HG03280 (cell line): ENCODE data around the gene CCNL1.

Source experiments
- ATAC-seq: cut with Tn5 transposase; IDR thresholded peaks from one replicate; pipeline ENCODE4 v1.9.1; 2021; ENCODE audit warnings: mild to moderate bottlenecking, moderate library complexity; ENCODE audit not compliant: unreplicated experiment

Gene CCNL1

GRCh38 chr3:157126365-157126764, 33.6 kb downstream of the CCNL1 start:
- ATAC-seq: no peak

- ATAC-seq: no peak
Observed at GRCh38 chr3:157125101-157125500, 34.8 kb downstream of the CCNL1 start.

- no peak for ATAC-seq
Observed at GRCh38 chr3:157123621-157124020, 36.3 kb downstream of the CCNL1 start.

GRCh38 chr3:157122832-157123427, 37.0 kb downstream of the CCNL1 start:
- ATAC-seq: no peak

- no peak for ATAC-seq
Observed at GRCh38 chr3:157122116-157122515, 37.8 kb downstream of the CCNL1 start.

GRCh38 chr3:157121522-157121921, 38.4 kb downstream of the CCNL1 start:
- ATAC-seq: no peak

- no peak for ATAC-seq
Observed at GRCh38 chr3:157120071-157120892, 39.7 kb downstream of the CCNL1 start.

GRCh38 chr3:157119369-157119951, 40.5 kb downstream of the CCNL1 start:
- no peak for ATAC-seq

GRCh38 chr3:157117875-157118654, 41.9 kb downstream of the CCNL1 start:
- no peak for ATAC-seq

- no peak for ATAC-seq
Observed at GRCh38 chr3:157117206-157117605, 42.7 kb downstream of the CCNL1 start.

GRCh38 chr3:157116017-157116416, 43.9 kb downstream of the CCNL1 start:
- no peak for ATAC-seq

GRCh38 chr3:157115069-157116006, 44.6 kb downstream of the CCNL1 start:
- ATAC-seq: no peak

GRCh38 chr3:157113832-157114505, 46.0 kb downstream of the CCNL1 start:
- ATAC-seq: no peak

- no peak for ATAC-seq
Observed at GRCh38 chr3:157112536-157112935, 47.4 kb downstream of the CCNL1 start.

- ATAC-seq: no peak
Observed at GRCh38 chr3:157111518-157111917, 48.4 kb downstream of the CCNL1 start.

- no peak for ATAC-seq
Observed at GRCh38 chr3:157110761-157111278, 49.1 kb downstream of the CCNL1 start.

GRCh38 chr3:157109267-157110141, 50.4 kb downstream of the CCNL1 start:
- ATAC-seq: no peak

GRCh38 chr3:157107644-157108133, 52.3 kb downstream of the CCNL1 start:
- no peak for ATAC-seq
